Measurements from ENCODE around the gene CDH15. TPM values are rescaled to one million over a fixed set of nuclear protein-coding genes. Genes with fewer than 3 reads are reported as not detected.

CDH15 gene
- polyA plus RNA-seq, 1 donor from 2014 or later: not detected

DNA sequence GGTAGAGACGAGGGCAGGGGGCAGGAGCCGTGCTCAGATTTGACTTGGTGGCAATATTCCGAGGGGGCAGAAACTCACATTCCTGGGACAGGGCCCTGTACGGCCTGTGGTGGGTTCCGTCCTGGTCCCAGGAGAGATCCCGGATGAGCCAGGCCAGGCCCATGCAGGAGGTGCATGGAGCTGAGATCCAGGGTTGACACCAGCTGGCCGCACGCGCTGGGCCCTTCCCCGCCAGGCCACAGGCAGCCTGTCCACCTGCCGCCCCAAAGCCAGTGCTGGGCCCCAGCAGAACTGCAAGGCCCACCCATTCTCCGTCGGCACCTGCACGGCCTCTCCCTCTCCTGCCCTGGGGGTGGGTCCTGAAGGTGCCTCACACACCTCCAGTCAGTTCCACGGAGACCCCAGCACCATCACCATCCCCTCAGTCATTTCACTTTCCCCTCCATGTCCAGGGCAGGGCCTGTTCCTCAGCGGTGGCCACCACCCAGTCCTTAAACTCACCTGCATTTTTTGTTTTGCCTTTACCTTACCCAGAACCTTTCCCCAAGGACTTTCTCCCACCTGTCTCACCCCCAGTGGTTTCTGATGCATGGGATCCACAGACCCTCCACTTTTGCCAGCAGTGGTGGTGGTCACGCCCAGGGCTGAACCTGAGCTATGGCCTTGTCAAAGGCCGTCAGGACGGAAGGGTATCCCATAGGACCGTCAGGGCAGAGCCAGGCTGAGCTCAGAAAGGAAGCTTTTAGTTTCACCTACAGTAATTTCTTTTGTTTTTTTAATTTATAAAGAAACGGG lies 25.1 kb upstream of the CDH15 start:
- peaks cover 18% of the 10 kb centered on the region for H3K36me3 Mint-ChIP-seq
- H3K4me3 Mint-ChIP-seq: no peak overlapping the region
- H3K27me3 Mint-ChIP-seq: no peaks in the 10 kb centered on the region
- no peak overlapping the region for H3K27ac Mint-ChIP-seq
- H3K9me3 Mint-ChIP-seq: peaks cover 5 to 11% (median 8%) of the 10 kb centered on the region in 3 donors
- H3K4me1 Mint-ChIP-seq: peaks cover 0 to 4% (median 2%) of the 10 kb centered on the region in 3 donors

DNA sequence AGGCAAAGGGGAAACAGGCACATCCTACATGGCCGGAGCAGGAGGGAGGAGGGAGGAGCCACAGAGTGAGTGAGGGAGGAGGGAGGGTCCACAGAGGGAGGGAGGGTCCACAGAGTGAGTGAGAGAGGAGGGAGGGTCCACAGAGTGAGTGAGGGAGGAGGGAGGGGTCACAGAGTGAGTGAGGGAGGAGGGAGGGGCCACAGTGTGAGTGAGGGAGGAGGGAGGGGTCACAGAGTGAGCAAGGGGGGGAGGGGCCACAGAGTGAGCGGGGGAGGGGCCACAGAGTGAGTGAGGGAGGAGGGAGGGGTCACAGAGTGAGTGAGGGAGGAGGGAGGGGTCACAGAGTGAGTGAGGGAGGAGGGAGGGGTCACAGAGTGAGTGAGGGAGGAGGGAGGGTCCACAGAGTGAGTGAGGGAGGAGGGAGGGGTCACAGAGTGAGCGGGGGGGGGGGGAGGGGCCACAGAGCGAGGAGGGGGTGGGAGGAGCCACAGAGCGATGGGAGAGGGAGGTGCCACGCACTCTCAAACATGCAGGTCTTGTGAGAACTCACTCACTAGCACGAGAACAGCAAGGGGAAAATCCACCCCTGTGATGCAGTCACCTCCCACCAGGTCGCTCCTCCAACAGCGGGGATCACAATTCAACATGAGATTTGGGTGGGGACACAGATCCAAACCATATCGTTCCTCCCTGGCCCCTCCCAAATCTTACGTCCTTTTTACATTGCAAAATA lies 24.3 kb upstream of the CDH15 start:
- H3K9me3 Mint-ChIP-seq: peaks cover 5 to 11% (median 8%) of the 10 kb centered on the region in 3 donors
- no peaks in the 10 kb centered on the region for H3K27me3 Mint-ChIP-seq
- peaks cover 20% of the 10 kb centered on the region for H3K36me3 Mint-ChIP-seq
- no peak overlapping the region for H3K27ac Mint-ChIP-seq
- H3K4me3 Mint-ChIP-seq: peak overlapping the region in 1 of 4 donors; percentile 12
- H3K4me1 Mint-ChIP-seq: peaks cover 0 to 4% (median 2%) of the 10 kb centered on the region in 3 donors

DNA sequence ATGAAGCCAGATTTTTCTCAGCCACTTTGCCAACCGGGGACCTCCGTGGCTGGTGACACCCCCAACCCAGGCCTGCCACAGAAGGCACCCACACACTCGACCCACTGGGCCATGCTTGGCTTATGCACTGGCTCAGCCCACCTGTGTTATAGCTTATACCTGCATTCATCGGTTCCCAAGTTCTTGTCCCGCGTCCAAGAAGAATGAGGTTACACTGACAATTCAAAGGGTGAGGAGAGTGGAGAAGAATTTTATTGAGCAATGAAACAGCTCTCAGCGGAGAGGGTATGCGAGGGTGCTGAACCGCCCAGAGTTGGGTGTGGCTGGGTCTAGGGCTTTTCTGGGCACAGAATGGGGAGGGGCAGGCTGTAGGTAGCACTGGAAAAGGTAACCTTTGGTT lies 22.2 kb upstream of the CDH15 start:
- Mint-ChIP-seq H3K36me3 (peaks cover 20% of the 10 kb centered on the region), H3K4me1 (peaks cover 2 to 4% (median 2%) of the 10 kb centered on the region in 3 donors)

DNA sequence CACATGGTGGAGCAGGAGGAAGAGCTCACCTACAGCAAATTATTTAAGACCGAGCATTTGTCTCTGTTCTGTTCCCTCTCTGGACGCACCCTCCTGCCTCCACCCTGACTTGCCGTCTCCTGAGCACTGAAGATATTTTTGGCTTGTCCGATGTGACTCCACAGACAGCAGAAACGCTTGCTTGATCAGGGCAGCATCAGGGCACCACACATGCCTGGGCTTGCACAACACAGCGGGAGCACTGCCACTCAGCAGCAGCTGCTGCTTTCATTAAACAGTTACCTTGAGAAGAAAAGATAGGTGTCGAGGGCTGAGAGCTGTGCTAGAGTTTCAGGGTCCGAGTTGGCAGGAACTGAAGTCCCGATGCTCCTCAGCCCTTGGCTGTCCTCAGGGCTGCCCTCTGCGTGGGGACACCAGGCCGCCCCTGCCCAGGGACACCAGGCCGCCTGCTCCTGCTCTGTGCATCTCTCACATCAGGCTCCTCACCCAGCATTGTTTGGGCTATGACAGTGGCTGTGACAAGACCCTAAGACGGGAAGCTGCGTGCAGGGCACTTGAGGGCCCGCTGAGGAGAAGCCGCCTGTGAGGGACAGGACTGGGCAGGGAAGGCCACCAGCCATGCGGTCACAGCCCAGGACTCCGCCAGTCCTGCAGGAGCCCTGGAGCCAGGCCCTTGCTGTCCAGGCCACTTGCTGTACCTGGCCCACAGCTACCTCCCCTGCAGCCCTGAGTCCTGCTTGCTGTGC lies 21.3 kb upstream of the CDH15 start:
- Mint-ChIP-seq H3K4me1 (peaks cover 4 to 9% (median 7%) of the 10 kb centered on the region in 3 donors), H3K27ac (peak overlapping the region in 2 of 3 donors; percentile 32 to 71), H3K27me3 (no peaks in the 10 kb centered on the region), H3K9me3 (peaks cover 5 to 11% (median 8%) of the 10 kb centered on the region in 3 donors), H3K36me3 (peaks cover 20% of the 10 kb centered on the region), H3K4me3 (no peak overlapping the region)

More for the DNA sequence above, 22.2 kb upstream of the CDH15 start:
- H3K9me3 Mint-ChIP-seq: peaks cover 5 to 11% (median 8%) of the 10 kb centered on the region in 3 donors
- peak overlapping the region in 2 of 3 donors; percentile 35 to 80 for H3K27ac Mint-ChIP-seq
- H3K27me3 Mint-ChIP-seq: no peaks in the 10 kb centered on the region
- H3K4me3 Mint-ChIP-seq: no peak overlapping the region

DNA sequence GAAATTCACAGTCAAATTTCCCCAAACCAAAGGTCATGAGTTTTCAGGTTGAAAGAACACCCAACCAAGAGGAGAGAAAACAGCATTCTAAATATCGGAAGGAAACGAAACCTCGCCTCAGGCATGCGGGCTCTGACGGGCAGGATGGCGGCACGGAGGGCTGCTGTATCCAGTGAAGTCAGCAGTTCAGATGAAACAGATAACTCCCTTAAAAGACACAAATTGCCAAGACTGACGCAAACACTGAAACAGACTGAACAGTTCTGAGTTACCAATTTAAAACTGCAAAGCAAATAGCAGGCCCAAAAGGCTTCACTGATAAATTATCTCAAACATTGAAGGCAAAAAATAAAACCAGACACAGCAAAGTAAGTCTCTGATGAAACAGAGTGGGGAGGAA lies 20.6 kb upstream of the CDH15 start:
- H3K9me3 Mint-ChIP-seq: peaks cover 5 to 11% (median 8%) of the 10 kb centered on the region in 3 donors
- H3K36me3 Mint-ChIP-seq: peaks cover 20% of the 10 kb centered on the region
- H3K27ac Mint-ChIP-seq: peak overlapping the region in 2 of 3 donors; percentile 32 to 71
- H3K27me3 Mint-ChIP-seq: no peaks in the 10 kb centered on the region
- peaks cover 11 to 17% (median 14%) of the 10 kb centered on the region in 3 donors for H3K4me1 Mint-ChIP-seq
- H3K4me3 Mint-ChIP-seq: peak overlapping the region in 1 of 4 donors; percentile 77

DNA sequence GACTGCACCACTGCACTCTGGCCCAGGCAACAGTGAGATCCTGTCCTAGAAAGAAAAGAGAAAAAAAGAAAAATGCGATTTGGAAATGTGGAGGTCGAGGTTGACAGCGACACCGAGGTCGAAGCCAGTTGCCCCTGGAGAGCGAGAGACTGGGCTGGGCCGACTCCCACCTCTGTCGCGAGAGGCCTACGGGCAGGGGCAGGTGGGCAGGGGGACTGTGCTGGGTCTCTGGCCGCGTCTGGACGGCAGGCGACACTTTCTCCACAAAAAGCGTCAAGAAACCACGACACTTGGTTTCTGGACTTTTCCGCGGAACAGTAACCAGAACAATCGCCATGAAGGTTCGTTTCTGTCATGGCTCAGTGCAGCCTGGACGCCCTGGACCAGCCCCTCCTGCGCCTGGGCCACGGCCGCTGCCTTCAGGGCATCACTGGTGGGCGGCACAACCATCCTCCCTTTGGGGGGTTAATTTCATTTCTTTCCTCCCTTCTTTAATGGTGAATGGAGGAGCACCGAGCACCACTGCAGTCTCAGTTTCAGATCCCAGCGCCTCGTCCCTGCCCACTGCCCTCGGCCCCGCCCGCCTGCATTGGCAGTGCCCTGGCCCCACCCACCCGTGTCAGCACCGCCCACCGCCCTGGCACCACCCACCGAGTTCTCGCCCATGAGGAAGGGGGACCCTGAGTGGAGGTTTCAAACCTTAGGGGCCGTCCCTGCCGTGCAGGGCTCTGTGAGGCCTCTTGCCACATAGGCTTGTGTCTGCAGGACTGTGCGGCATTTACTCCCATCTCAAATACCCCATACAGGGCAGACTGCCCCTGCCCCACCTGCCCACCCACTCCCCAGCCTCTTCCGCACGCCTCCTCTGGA lies 18.5 kb upstream of the CDH15 start:
- Mint-ChIP-seq H3K36me3 (peaks cover 17% of the 10 kb centered on the region), H3K9me3 (peaks cover 5 to 11% (median 8%) of the 10 kb centered on the region in 3 donors), H3K27ac (no peak overlapping the region), H3K4me1 (peaks cover 7 to 20% (median 15%) of the 10 kb centered on the region in 3 donors), H3K4me3 (no peak overlapping the region), H3K27me3 (no peaks in the 10 kb centered on the region)

DNA sequence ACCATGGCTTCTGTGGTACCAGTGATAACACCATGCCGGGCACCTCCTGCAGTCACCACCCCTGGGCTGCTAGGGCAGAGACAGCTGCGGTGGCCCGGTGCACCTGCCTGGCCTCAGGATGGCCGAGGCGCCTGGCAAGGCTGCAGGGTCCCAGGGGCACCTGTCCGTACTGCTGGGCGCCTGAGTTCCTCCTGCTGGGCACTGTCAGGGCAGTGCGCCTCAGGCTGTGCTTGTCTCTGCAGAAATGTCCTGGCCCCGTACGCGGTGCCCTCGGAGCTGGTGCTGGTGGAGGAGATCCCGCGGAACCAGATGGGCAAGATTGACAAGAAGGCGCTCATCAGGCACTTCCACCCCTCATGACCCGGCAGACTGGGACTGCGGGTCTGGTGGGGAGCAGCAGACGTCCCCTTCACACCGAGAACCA lies 17.7 kb upstream of the CDH15 start:
- peaks cover 3 to 6% (median 6%) of the 10 kb centered on the region in 3 donors for H3K9me3 Mint-ChIP-seq
- no peak overlapping the region for H3K4me3 Mint-ChIP-seq
- H3K27ac Mint-ChIP-seq: peak overlapping the region in 1 of 3 donors; percentile 67
- H3K36me3 Mint-ChIP-seq: peaks cover 15% of the 10 kb centered on the region
- H3K27me3 Mint-ChIP-seq: no peaks in the 10 kb centered on the region
- peaks cover 7 to 22% (median 15%) of the 10 kb centered on the region in 3 donors for H3K4me1 Mint-ChIP-seq

DNA sequence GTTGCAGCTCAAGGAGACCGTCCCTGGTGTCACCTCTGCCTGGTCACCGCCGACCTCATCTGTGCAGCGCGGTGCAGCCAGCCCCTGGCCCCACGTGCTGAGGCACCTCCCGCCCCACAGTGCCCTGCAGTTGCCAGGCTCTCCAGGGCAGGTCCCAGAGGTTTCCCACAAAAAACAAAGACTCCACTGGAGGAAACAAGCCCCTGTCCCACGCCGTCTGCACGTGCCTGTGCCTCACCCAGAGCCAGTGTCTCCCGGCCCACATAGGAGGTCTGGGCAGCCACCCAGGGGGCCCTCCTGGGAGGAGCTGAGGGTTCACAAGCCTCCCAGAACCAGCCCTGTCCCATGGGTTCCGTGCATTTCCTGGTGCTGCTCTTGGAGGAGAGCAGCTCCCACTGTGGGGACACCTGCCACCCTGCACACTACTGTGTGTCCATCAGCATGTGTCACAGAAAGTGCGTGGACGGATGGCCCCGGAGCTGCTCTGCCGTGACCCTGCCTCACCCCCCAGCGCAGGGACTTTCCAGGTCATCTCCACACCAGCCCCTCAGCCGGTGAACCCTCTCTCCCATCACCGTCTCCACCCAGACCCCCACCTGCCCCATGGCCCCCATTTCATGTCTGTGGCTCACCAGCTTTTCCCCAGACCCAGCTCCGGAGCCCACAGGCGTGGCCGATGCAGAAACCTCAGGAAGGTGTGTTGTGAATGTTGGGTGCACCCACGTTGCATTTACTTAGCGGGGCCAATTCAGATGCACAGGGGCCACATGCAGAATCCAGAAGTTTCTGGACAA lies 17.0 kb upstream of the CDH15 start:
- peaks cover 7 to 22% (median 15%) of the 10 kb centered on the region in 3 donors for H3K4me1 Mint-ChIP-seq
- no peaks in the 10 kb centered on the region for H3K27me3 Mint-ChIP-seq
- no peaks in the 10 kb centered on the region for H3K9me3 Mint-ChIP-seq
- H3K4me3 Mint-ChIP-seq: no peak overlapping the region
- H3K36me3 Mint-ChIP-seq: peaks cover 7% of the 10 kb centered on the region
- peak overlapping the region in 2 of 3 donors; percentile 13 to 31 for H3K27ac Mint-ChIP-seq

DNA sequence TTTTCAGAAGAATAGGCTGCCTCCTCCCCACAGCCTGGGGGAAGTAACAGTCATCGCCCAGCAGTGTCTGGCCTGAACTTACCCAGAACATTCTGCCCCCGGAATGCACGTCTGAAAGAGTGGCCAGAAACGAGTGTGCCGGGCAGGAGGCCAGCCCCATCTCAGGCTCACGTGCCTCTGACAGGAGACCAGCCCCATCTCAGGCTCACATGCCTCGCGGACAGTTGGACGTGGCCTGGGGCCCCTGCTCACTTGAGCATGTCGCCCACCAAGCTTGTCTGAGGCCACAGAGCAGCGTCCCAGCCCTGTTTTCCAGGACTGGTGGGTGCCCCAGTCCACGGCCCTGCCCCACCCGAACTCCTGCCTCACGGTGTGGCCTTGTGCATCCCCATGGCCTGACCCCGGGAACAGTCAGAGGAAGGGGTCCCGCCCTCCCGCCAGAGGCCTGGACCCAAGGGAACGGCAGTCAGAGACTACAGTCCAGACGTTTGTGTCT lies 16.3 kb upstream of the CDH15 start:
- Mint-ChIP-seq H3K27me3 (no peaks in the 10 kb centered on the region), H3K9me3 (no peaks in the 10 kb centered on the region), H3K27ac (peak overlapping the region in 1 of 3 donors; percentile 76), H3K4me1 (peaks cover 7 to 23% (median 15%) of the 10 kb centered on the region in 3 donors), H3K4me3 (peak overlapping the region in 1 of 4 donors; percentile 21), H3K36me3 (peaks cover 2% of the 10 kb centered on the region)

DNA sequence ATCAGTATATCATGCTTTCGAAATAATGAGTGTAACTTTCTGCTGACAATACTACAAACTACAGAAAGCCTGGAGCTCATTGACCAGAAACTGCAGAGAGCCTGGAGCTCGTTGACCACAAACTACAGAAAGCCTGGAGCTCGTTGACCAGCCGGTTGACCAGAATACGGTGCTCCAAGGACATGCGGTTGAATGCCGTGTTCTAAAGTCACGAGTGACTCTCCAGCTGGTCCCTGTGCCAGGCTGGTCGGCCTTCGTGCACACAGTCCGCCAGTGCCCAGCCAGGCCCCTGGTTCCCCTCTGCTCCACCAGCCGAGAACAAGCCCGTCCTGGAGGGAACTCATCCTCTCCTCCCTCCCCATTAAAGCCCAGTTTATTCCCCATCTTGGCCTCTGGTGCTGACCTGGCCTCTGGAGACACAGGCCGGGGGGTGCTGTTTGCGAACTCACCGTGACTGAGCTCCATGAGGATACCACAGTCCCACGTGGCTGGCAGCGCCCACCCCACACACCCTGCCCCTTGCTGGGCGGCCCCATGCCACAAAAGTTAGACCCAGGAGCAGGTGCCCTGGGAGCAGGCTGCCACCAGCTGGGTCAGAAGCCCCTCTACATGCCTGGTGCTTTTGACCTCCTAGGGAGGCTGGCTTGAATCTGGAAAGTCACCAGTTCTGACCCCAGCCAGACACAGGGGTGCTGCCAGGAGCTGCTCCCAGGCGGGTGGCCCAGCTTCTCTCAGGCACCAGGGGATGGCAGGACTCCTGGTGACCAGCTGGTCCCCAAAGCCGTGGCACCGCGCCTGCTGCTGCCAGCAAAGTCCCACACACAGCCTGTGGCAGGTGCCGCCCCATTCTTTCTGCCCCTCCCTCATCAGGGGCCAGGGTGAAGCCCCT lies 15.5 kb upstream of the CDH15 start:
- H3K27ac Mint-ChIP-seq: peak overlapping the region in 2 of 3 donors; percentile 19 to 42
- peak overlapping the region in 1 of 4 donors; percentile 21 for H3K4me3 Mint-ChIP-seq

DNA sequence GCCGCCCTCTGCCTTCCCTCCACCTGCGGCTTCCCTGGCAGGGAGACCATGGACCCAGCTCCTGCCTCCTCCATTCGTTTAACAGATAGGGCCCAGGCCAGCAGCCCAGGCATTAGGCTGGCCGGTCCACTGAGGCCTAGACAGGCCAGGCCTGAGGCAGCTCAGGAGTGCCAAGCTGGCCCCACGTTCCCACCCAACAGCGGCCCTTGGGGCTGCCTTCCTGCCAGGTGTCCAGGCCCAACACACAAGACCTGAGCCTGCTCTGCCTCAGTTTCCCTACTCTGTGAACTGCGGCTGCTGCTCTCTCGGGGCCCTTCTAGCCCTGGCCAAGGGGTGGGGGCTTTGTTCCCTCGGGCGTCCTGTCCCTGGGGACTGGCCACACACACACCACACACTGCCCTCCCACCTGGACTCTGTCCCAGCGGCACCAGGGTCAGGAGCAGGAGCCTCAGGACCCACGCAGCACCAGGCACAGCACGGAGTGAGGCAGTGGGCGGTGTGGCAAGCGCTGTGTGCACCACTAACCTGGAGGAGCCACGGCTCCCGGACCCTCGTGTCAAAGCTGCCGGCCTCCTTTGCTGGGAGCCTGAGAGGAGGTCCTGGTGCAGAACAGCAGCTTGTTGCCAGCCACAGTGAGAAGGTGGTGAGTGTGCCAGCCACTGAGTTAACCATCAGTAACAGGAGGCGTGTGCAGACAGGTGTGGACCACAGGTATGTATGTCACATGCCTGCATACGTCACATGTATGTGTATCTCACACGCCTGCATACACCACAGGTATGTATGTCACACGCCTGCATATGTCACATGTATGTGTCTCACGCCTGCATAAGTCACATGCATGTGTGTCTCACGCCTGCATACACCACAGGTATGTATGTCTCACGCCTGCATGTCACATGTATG lies 14.6 kb upstream of the CDH15 start:
- peaks cover 3% of the 10 kb centered on the region for H3K27me3 Mint-ChIP-seq
- no peaks in the 10 kb centered on the region for H3K9me3 Mint-ChIP-seq

More for the DNA sequence above, 15.5 kb upstream of the CDH15 start:
- no peaks in the 10 kb centered on the region for H3K9me3 Mint-ChIP-seq
- H3K27me3 Mint-ChIP-seq: no peaks in the 10 kb centered on the region
- H3K4me1 Mint-ChIP-seq: peaks cover 7 to 23% (median 15%) of the 10 kb centered on the region in 3 donors
- peaks cover 2% of the 10 kb centered on the region for H3K36me3 Mint-ChIP-seq

More for the DNA sequence above, 14.6 kb upstream of the CDH15 start:
- Mint-ChIP-seq H3K27ac (peak overlapping the region in 1 of 3 donors; percentile 19), H3K36me3 (no peaks in the 10 kb centered on the region), H3K4me1 (peaks cover 7 to 26% (median 18%) of the 10 kb centered on the region in 3 donors), H3K4me3 (no peak overlapping the region)
